ENCODE data around the gene KRTAP10-12. TPM values are rescaled to one million over a fixed set of nuclear protein-coding genes. Genes with fewer than 3 reads are reported as not detected.

Gene KRTAP10-12
- total RNA-seq, 1 experiment from 2014 or later = not detected

- CTCF ChIA-PET = interaction anchor here (0.6 kb wide), 1 partner anchor 15 kb away, joined by 3 read pairs; no protein-coding TSS in a partner anchor
- BruUV-seq (replicated peaks) = no TSS peak
Observed at GRCh38 chr21:44724926-44725325, 28.0 kb downstream of the KRTAP10-12 start.

GRCh38 chr21:44726826-44727225 lies 29.9 kb downstream of the KRTAP10-12 start:
- Histone ChIP-seq H3K4me1 (ENCODE audit: control insufficient read depth, insufficient read depth, low read length) (no peaks in the 10 kb centered on the region), H3K27ac (ENCODE audit: low read length) (no peak overlapping the region), H3K27me3 (ENCODE audit: control insufficient read depth, insufficient read depth, low read length) (no peaks in the 10 kb centered on the region), H3K9me3 (ENCODE audit: control insufficient read depth, insufficient read depth, low read depth, low read length) (no peaks in the 10 kb centered on the region), H3K36me3 (ENCODE audit: control insufficient read depth, insufficient read depth, low read length) (no peaks in the 10 kb centered on the region), H3K4me3 (ENCODE audit: low read depth in 2 of 2, low read length in 2 of 2) (no peak overlapping the region)
- CTCF ChIA-PET = no interaction called here
- intact Hi-C loops (cut with micrococcal nuclease; ENCODE audit: unreplicated experiment) = no loop called here
- DNase-seq (ENCODE audit: low read depth, low spot score) (no peak), ATAC-seq (no peak)
- POLR2A ChIA-PET = no interaction called here
- BruUV-seq (replicated peaks) = no TSS peak
- in situ Hi-C loops (cut with HindIII; ENCODE audit: low pct_unique_long_range_greater_than_20kb, low sequenced_read_pairs) = no loop called here
- TF ChIP-seq SIN3A (IDR thresholded peaks at IDR 0.05; ENCODE audit: borderline replicate concordance, insufficient read depth, low read depth, low read length) = no peak
- no peak for TF ChIP-seq CTCF (IDR thresholded peaks at IDR 0.05)
- no peak for TF ChIP-seq POLR2AphosphoS5 (IDR thresholded peaks at IDR 0.05; ENCODE audit: low read depth, low read length)
- TF ChIP-seq TCF7L2 (IDR thresholded peaks at IDR 0.05; ENCODE audit: low read depth, low read length) = no peak
- no peak for TF ChIP-seq REST (IDR thresholded peaks at IDR 0.05; ENCODE audit: insufficient read depth in 1 of 2, low read depth in 2 of 2, low read length in 1 of 2)

More at GRCh38 chr21:44724926-44725325, 28.0 kb downstream of the KRTAP10-12 start:
- intact Hi-C loops (cut with micrococcal nuclease; ENCODE audit: unreplicated experiment) (no loop called here), in situ Hi-C loops (cut with HindIII; ENCODE audit: low pct_unique_long_range_greater_than_20kb, low sequenced_read_pairs) (no loop called here)
- TF ChIP-seq REST (IDR thresholded peaks at IDR 0.05; ENCODE audit: insufficient read depth in 1 of 2, low read depth in 2 of 2, low read length in 1 of 2) = no peak
- no peak for TF ChIP-seq TCF7L2 (IDR thresholded peaks at IDR 0.05; ENCODE audit: low read depth, low read length)
- no peak for TF ChIP-seq POLR2AphosphoS5 (IDR thresholded peaks at IDR 0.05; ENCODE audit: low read depth, low read length)
- no peak for TF ChIP-seq SIN3A (IDR thresholded peaks at IDR 0.05; ENCODE audit: borderline replicate concordance, insufficient read depth, low read depth, low read length)
- no peak for TF ChIP-seq CTCF (IDR thresholded peaks at IDR 0.05)
- ATAC-seq = no peak
- Histone ChIP-seq H3K27ac (ENCODE audit: low read length) (no peak overlapping the region), H3K9me3 (ENCODE audit: control insufficient read depth, insufficient read depth, low read depth, low read length) (no peaks in the 10 kb centered on the region), H3K36me3 (ENCODE audit: control insufficient read depth, insufficient read depth, low read length) (no peaks in the 10 kb centered on the region), H3K27me3 (ENCODE audit: control insufficient read depth, insufficient read depth, low read length) (no peaks in the 10 kb centered on the region), H3K4me1 (ENCODE audit: control insufficient read depth, insufficient read depth, low read length) (no peaks in the 10 kb centered on the region), H3K4me3 (ENCODE audit: low read depth in 2 of 2, low read length in 2 of 2) (no peak overlapping the region)
- DNase-seq (ENCODE audit: low read depth, low spot score) = no peak
- POLR2A ChIA-PET = interaction anchor here (0.7 kb wide), 1 partner anchor 177 kb away, joined by 6 read pairs; no protein-coding TSS in a partner anchor

Measured in Panc1 (cell line).